ENCODE measurements around the gene MGAT3. TPM values are rescaled to one million over a fixed set of nuclear protein-coding genes. Genes with fewer than 3 reads are reported as not detected.

The MGAT3 gene
- total RNA-seq, 1 experiment from 2014 or later = 5.0 TPM

DNA sequence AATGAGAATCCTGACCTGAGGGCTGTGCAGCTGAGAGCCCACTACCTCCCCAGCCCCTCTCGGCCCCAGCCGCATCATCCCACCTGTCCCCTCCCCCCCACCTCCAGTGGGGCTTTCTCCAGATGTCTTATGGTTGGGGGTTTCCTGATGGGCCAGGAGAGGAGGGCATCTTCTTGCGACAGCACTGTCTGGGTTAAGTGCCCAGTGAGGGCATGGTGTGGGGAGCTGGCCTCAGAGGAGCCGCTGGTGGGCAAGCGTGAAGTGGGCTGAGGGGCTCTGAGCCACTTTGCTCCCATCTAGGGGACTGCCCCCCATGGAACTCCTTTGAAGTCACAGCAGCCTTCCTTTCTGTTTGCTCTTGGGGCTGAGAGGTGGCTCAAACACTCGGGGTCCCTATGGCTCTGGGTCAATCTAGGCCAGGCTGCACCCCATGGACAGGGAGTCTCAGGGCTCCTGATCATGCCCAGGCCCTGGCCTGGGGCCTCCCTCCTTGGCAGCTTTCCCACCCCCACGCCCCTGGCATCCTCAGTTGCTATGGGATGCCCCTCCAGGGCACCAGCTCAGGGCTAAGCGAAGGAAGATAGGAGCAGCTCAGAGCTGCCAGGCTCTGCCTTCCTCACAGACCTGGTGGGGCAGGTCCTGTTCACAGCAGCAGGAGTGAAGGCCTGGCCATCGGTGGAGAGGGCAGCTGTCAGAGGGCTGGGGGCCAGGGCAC is 34.3 kb downstream of the MGAT3 start:
- Histone ChIP-seq H2AK5ac (ENCODE audit: insufficient read length, low read length) (no peak overlapping the region), H3K9me3 (ENCODE audit: control insufficient read depth, low read depth, low read length) (no peaks in the 10 kb centered on the region), H3K79me2 (ENCODE audit: insufficient read depth, low read length) (no peaks in the 10 kb centered on the region), H4K5ac (ENCODE audit: insufficient read length, low read depth, low read length) (no peak overlapping the region), H3K18ac (ENCODE audit: insufficient read length, low read depth, low read length) (no peak overlapping the region), H4K91ac (ENCODE audit: insufficient read length, low read depth, low read length) (no peak overlapping the region), H2BK20ac (ENCODE audit: low read depth, low read length, poor library complexity, severe bottlenecking) (no peak overlapping the region), H3K9ac (ENCODE audit: extremely low read depth, insufficient read length, low read length) (no peak overlapping the region), H3K56ac (ENCODE audit: insufficient read length, low read depth, low read length) (no peak overlapping the region), H3K4ac (ENCODE audit: low read depth, low read length) (no peak overlapping the region), H3T11ph (ENCODE audit: low read length) (no peak overlapping the region), H4K20me1 (ENCODE audit: control insufficient read depth, insufficient read depth, insufficient read length) (no peaks in the 10 kb centered on the region), H3K14ac (ENCODE audit: insufficient read depth, low read length) (no peak overlapping the region), H3K27ac (ENCODE audit: insufficient read length, low read depth, low read length) (no peak overlapping the region), H2BK120ac (ENCODE audit: low read depth, low read length, poor library complexity, severe bottlenecking) (no peak overlapping the region), H3K4me2 (ENCODE audit: insufficient read depth, insufficient read length, low read length) (no peak overlapping the region), H3K27me3 (ENCODE audit: insufficient read depth, low read length) (no peaks in the 10 kb centered on the region), H3K23me2 (ENCODE audit: insufficient read length, low read depth, low read length, poor library complexity, severe bottlenecking) (no peaks in the 10 kb centered on the region), H3K79me1 (ENCODE audit: insufficient read depth, low read depth, low read length, poor library complexity, severe bottlenecking) (no peaks in the 10 kb centered on the region), H3K23ac (ENCODE audit: insufficient read length, low read depth, low read length) (no peak overlapping the region), H2BK5ac (ENCODE audit: insufficient read length, low read length) (no peak overlapping the region), H2BK12ac (ENCODE audit: insufficient read length, low read depth, low read length) (no peak overlapping the region), H2BK15ac (ENCODE audit: low read depth, low read length) (no peak overlapping the region), H3K4me1 (ENCODE audit: insufficient read depth, low read length) (no peaks in the 10 kb centered on the region), H2AFZ (ENCODE audit: low read length) (no peak overlapping the region), H4K8ac (replicated peaks; ENCODE audit: insufficient read length, low read depth, low read length) (no peak overlapping the region)
- no peak overlapping the region for H3K27ac Mint-ChIP-seq
- peaks cover 0 to 6% (median 4%) of the 10 kb centered on the region in 3 experiments; a peak in 3 of 7 replicates for H3K36me3 Mint-ChIP-seq (ENCODE audit: insufficient read depth in 1 of 3, low read depth in 3 of 3)
- TF ChIP-seq CTCF (conservative IDR thresholded peaks at IDR 0.05) = no peak
- peaks cover 43% of the 10 kb centered on the region for H3K27me3 Mint-ChIP-seq (ENCODE audit: low read depth)
- H3K4me3 Mint-ChIP-seq = no peak overlapping the region
- peaks cover 0 to 3% of the 10 kb centered on the region in 2 experiments; a peak in 1 of 5 replicates for H3K9me3 Mint-ChIP-seq
- peaks cover 6 to 15% of the 10 kb centered on the region in 2 experiments for H3K4me1 Mint-ChIP-seq
- no peak for DNase-seq
- WGBS (ENCODE audit: extremely low coverage, insufficient read length, low lambda C conversion rate) = no CpG with 5 or more reads among the region's 9 CpGs

All from H9 (cell line).